H1 (cell line): ENCODE results near the gene SLC9A7.

Source experiments
- CBX8 ChIP-seq: fragments of 300-800, 300-1000 bp; sonication (generic); IDR thresholded peaks from 2 replicates; pipeline ENCODE4 v1.7.1; 2016; ENCODE audit warnings: low read depth, low read length, borderline replicate concordance
- CEBPB ChIP-seq: IDR thresholded peaks from 2 replicates; pipeline ENCODE4 v1.6.1; 2012; ENCODE audit warnings: low read depth, low read length
- CREB1 ChIP-seq: IDR thresholded peaks from 2 replicates; pipeline ENCODE4 v1.6.1; 2012; ENCODE audit warnings: inconsistent platforms
- EGR1 ChIP-seq: IDR thresholded peaks from 2 replicates; pipeline ENCODE4 v1.6.1; 2011; ENCODE audit warnings: low read depth, low read length, borderline replicate concordance
- EP300 ChIP-seq, 2 experiments: IDR thresholded peaks; 1 replicate in 1 of 2; 2 replicates in 1 of 2; pipeline ENCODE4 v1.6.1; 2011 to 2012; ENCODE audit warnings: low read depth in 2 of 2, low read length in 2 of 2, mild to moderate bottlenecking in 2 of 2, borderline replicate concordance in 1 of 2, inconsistent platforms in 1 of 2, moderate library complexity in 1 of 2
- EZH2 ChIP-seq: fragments of 200-600 bp; sonication (generic); IDR thresholded peaks from 2 replicates; pipeline ENCODE4 v1.7.1; 2012; ENCODE audit warnings: low read depth, mild to moderate bottlenecking, moderate library complexity, low read length, inconsistent platforms; ENCODE audit not compliant: severe bottlenecking
- MAFK ChIP-seq: IDR thresholded peaks from 2 replicates; pipeline ENCODE4 v1.6.1; 2012; ENCODE audit warnings: low read depth, mild to moderate bottlenecking, improper control_type of control experiment, low read length
- POLR2A ChIP-seq, 2 experiments: IDR thresholded peaks; 1 replicate in 1 of 2; 2 replicates in 1 of 2; pipeline ENCODE4 v1.6.1; 2011; ENCODE audit warnings: low read depth in 2 of 2, low read length in 2 of 2, mild to moderate bottlenecking in 2 of 2; ENCODE audit errors: control extremely low read depth in 1 of 2
- RAD21 ChIP-seq, 2 experiments: IDR thresholded peaks in 1 of 2; conservative IDR thresholded peaks in 1 of 2; 2 replicates each; pipeline ENCODE4 v1.6.1; 2011; ENCODE audit warnings: low read depth in 2 of 2, low read length in 2 of 2, improper control_type of control experiment in 1 of 2, inconsistent platforms in 1 of 2, mild to moderate bottlenecking in 1 of 2, moderate library complexity in 1 of 2
- TAF1 ChIP-seq: IDR thresholded peaks from 2 replicates; pipeline ENCODE4 v1.6.1; 2011; ENCODE audit warnings: mild to moderate bottlenecking, low read depth, low read length
- TCF12 ChIP-seq: IDR thresholded peaks from 2 replicates; pipeline ENCODE4 v1.6.1; 2011; ENCODE audit warnings: low read depth, mild to moderate bottlenecking, low read length
- YY1 ChIP-seq: IDR thresholded peaks from 2 replicates; pipeline ENCODE4 v1.6.1; 2011; ENCODE audit warnings: low read depth, mild to moderate bottlenecking, low read length
- ZNF274 ChIP-seq: IDR thresholded peaks from 2 replicates; pipeline ENCODE4 v1.7.0; 2012; ENCODE audit warnings: low read length, borderline replicate concordance; ENCODE audit errors: extremely low read depth
- TF ChIP-seq, protein P1 (sequence below), 3 experiments: IDR thresholded peaks; 1 replicate in 2 of 3; 2 replicates in 1 of 3; pipeline versions ENCODE4 v1.5.1 to v1.6.1; 2011; ENCODE audit warnings: low read length in 3 of 3, mild to moderate bottlenecking in 3 of 3, inconsistent platforms in 2 of 3, low read depth in 1 of 3, moderate library complexity in 1 of 3; ENCODE audit not compliant: insufficient read depth in 1 of 3; ENCODE audit errors: control extremely low read depth in 1 of 3

GRCh38 chrX:46754036-46754435 lies 4.9 kb downstream of the SLC9A7 start:
- TF ChIP-seq CEBPB (no peak), MAFK (no peak), POLR2A (IDR thresholded peaks at IDR 0.05; ENCODE audit: control extremely low read depth in 1 of 2, low read depth in 2 of 2, low read length in 2 of 2) (no peak), YY1 (no peak), TCF12 (no peak), EP300 (IDR thresholded peaks at IDR 0.05; ENCODE audit: borderline replicate concordance in 1 of 2, low read depth in 2 of 2, low read length in 2 of 2) (no peak), ZNF274 (no peak), CREB1 (no peak), EGR1 (no peak), EZH2 (no peak), CBX8 (no peak), RAD21 (IDR thresholded peaks at IDR 0.05 in 1 of 2, conservative IDR thresholded peaks at IDR 0.05 in 1 of 2; ENCODE audit: low read depth in 2 of 2, low read length in 2 of 2) (no peak), TAF1 (no peak)
- TF ChIP-seq, protein P1, sequence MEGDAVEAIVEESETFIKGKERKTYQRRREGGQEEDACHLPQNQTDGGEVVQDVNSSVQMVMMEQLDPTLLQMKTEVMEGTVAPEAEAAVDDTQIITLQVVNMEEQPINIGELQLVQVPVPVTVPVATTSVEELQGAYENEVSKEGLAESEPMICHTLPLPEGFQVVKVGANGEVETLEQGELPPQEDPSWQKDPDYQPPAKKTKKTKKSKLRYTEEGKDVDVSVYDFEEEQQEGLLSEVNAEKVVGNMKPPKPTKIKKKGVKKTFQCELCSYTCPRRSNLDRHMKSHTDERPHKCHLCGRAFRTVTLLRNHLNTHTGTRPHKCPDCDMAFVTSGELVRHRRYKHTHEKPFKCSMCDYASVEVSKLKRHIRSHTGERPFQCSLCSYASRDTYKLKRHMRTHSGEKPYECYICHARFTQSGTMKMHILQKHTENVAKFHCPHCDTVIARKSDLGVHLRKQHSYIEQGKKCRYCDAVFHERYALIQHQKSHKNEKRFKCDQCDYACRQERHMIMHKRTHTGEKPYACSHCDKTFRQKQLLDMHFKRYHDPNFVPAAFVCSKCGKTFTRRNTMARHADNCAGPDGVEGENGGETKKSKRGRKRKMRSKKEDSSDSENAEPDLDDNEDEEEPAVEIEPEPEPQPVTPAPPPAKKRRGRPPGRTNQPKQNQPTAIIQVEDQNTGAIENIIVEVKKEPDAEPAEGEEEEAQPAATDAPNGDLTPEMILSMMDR (IDR thresholded peaks at IDR 0.05; ENCODE audit: control extremely low read depth in 1 of 3, insufficient read depth in 1 of 3, low read depth in 1 of 3, low read length in 3 of 3): no peak
